ENCODE results near the gene CTNNA1. TPM values are rescaled to one million over a fixed set of nuclear protein-coding genes. Genes with fewer than 3 reads are reported as not detected.

Gene CTNNA1
- total RNA-seq, 1 donor from 2014 or later, result 331 TPM

DNA sequence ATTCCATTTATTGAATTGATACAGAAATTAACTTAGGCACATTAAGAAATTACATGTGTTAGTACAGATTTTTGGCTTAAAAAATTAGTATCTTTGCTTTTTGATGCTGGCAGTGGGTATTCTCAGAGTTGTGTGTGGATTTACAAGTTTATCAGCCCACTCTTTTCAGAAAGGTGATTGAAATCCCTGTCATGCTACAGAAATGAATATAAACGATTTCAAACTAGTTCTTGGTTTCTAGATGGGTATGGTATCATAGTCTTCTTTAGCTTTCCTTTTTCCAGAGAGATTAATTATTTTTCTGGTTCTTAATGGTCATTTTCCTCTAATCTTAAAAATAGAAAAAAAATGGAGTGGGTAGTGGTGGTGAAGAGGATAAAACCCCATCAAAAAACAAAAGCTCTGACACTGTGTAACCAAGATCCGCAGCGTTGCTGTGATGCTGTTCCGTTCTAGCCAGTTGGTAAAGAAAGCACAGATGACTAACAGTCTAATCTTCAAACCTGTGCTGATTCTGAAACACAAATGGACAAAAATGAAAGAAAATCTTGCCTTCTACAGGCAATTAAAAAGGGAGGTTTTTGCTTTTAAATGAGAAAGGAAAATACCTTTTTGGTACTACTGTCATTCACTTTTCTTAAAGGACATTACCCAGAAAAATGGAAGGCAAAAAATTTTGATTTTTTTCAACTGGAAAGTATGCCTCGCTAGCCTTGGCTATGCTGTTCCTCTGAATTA lies 116.7 kb downstream of the CTNNA1 start:
- TF ChIP-seq, protein P1, sequence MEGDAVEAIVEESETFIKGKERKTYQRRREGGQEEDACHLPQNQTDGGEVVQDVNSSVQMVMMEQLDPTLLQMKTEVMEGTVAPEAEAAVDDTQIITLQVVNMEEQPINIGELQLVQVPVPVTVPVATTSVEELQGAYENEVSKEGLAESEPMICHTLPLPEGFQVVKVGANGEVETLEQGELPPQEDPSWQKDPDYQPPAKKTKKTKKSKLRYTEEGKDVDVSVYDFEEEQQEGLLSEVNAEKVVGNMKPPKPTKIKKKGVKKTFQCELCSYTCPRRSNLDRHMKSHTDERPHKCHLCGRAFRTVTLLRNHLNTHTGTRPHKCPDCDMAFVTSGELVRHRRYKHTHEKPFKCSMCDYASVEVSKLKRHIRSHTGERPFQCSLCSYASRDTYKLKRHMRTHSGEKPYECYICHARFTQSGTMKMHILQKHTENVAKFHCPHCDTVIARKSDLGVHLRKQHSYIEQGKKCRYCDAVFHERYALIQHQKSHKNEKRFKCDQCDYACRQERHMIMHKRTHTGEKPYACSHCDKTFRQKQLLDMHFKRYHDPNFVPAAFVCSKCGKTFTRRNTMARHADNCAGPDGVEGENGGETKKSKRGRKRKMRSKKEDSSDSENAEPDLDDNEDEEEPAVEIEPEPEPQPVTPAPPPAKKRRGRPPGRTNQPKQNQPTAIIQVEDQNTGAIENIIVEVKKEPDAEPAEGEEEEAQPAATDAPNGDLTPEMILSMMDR (conservative IDR thresholded peaks at IDR 0.05; ENCODE audit: low read depth, low read length), result no peak
- no peak for DNase-seq (ENCODE audit: low read depth)
- H3K4me3 ChIP-seq (ENCODE audit: low read depth, low read length), result no peak overlapping the region

DNA sequence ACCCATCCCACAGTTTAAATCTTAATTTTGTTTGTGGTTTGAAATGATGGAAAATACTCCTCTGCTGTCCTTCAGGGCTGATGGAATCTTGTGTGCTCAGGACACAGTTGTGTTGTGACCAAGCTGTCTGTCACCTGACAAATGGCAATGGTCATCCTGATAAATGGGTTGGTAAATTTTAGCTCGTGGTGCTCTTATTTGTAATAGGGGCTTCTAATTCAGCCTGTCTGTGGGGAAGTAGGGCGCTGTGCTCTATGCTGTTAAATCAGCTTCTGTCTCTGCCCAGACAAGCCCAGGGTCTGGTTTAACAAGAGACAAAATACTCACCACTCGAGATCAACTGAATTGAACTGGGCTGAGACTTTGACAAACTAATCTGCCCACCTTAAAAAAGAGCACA lies 117.4 kb downstream of the CTNNA1 start:
- H3K4me3 ChIP-seq (ENCODE audit: low read depth, low read length), result no peak overlapping the region
- TF ChIP-seq, protein P1 (conservative IDR thresholded peaks at IDR 0.05; ENCODE audit: low read depth, low read length), result no peak
- DNase-seq (ENCODE audit: low read depth), result no peak

DNA sequence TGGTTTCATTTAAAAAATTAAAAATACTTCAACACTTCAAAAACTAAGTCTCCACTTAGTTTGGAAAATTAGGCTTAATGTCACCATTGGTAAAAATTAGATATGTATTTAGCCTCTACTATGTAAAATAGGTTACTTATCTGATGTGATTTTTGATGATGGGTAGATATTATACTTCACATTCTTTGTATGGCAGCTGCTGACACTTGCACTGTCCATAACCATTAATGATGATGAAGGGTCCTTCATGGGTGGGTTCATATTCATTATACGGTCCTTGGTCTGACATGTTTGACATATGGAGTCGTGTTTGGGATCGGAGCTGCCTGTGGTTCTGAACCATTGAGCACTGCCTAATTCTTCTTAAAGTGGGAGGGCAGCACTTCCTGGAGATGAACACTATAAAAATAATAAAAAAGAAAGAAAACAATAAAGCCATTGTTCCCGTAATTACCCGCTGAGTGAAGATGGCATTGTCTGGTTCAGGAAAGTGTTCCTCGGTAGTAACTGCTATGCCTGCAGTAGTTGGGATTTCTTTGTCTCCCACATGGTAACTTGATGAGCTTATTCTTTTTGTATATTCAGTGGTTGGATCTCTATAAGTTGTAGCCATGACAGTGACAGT lies 119.7 kb downstream of the CTNNA1 start:
- TF ChIP-seq, protein P1 (conservative IDR thresholded peaks at IDR 0.05; ENCODE audit: low read depth, low read length), result no peak
- no peak for DNase-seq (ENCODE audit: low read depth)
- H3K4me3 ChIP-seq (ENCODE audit: low read depth, low read length), result no peak overlapping the region

DNA sequence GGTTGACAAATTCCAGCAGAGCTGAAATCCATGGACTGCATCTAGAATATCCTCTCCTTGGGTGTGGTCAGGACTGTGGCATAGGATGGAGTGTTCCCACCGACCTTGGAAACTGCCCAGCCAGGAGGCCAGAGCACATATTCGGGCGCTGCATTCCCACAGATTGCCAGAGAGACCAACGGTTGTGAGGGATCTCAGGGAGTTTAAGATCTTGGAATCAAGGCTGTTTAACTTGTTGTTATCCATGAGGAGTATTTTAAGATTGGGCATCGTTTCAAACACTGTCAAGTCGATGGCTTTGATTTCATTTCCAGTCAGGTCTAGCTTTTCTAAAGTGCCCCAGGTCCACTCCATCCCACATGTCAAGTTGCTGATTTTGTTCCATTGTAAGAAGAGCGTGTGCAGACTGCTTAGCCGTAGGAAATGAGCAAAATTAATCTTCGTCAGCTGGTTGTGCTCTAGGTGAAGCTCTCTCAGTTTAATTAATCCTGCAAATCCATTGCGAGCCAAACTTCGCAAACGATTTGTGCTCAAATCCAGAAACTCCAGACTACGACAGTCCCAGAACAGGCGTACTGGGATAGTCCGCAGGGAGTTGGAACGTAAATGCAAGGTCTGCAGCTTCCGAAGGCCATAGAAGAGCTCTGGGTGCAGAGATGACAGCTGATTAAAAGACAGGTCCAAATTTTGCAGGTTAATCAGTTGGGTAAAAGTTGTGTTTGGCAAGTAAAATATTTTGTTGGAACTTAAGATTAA lies 120.4 kb downstream of the CTNNA1 start:
- H3K4me3 ChIP-seq (ENCODE audit: low read depth, low read length), result no peak overlapping the region
- TF ChIP-seq, protein P1 (conservative IDR thresholded peaks at IDR 0.05; ENCODE audit: low read depth, low read length), result no peak
- no peak for DNase-seq (ENCODE audit: low read depth)

DNA sequence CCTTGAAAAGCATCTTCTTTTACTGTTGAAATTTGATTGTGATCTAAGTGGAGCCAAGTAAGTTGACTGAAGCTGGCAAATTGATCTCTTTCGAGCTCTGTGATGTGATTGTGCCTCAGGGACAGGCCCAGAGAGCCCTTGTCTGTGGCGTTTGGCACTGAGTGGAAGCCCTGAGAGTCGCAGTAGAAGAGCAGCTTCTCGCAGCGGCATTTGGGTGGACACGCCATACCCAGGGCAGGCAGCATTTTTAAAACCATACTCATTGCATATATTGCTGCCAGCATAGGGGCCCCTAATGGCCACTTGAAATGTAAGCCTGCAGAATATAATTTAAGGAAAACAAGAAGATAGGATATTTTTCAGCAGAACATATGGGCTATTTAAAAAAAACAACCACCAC lies 121.0 kb downstream of the CTNNA1 start:
- no peak for DNase-seq (ENCODE audit: low read depth)
- TF ChIP-seq, protein P1 (conservative IDR thresholded peaks at IDR 0.05; ENCODE audit: low read depth, low read length), result no peak
- no peak overlapping the region for H3K4me3 ChIP-seq (ENCODE audit: low read depth, low read length)

DNA sequence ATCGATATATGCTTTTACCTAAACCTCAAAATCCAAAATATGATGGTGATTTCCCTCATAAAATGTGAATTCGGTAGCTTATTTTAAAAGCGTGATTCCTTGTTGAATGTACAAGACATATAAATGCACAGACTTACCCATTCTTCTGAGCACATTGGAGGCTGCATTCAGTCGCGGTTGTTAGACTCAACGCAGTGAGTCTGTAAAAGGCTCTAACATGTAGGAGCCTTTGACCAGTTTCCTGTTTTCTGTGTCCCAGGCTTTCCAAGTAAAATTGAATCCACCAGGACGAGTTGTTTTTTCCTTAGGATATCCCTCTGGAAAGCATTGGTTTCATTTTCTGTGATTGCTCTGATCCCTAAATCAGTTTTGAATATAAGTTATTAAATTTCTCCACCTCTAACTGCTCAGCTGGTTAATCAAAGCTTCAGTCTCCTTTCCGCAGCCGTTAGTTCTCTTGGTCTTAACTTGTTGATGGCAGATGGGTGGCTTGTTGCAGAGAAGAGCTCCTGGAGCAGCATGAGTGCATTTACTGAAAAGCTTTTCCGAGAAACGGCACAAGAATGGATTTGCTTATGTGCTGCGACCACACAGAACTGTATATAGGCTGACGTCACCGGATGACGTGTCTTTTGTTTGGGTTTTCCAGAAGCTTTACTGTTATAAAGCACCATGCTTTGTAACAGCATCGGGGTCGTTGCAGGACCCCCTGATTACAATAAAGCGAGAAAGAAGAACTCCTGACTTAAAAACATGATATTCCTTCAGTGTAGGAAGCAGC lies 121.7 kb downstream of the CTNNA1 start, which contains the start of gene LRRTM2:
LRRTM2 (minus strand) TSS at position 565 of the 781 bp plus-strand sequence; CDS start at position 141, 424 bp downstream.
- H3K4me3 ChIP-seq (ENCODE audit: low read depth, low read length), result no peak within 1 kb of the TSS
- DNase-seq (ENCODE audit: low read depth), result no peak
- TF ChIP-seq, protein P1 (conservative IDR thresholded peaks at IDR 0.05; ENCODE audit: low read depth, low read length), result no peak

Data from epithelial cell of proximal tubule (primary cell).